Regular cardiac myocyte (primary cell): ENCODE measurements around the gene EPB41L4A. TPM values are rescaled to one million over a fixed set of nuclear protein-coding genes. Genes with fewer than 3 reads are reported as not detected.

Source experiments
- total RNA-seq: library from RNA; depleted of rRNA; stranded (reverse); fragments of >200 nt; gene quantifications from 2 replicates; pipeline ENCODE4 v1.2.3, GENCODE V29; 2014

EPB41L4A gene, protein sequence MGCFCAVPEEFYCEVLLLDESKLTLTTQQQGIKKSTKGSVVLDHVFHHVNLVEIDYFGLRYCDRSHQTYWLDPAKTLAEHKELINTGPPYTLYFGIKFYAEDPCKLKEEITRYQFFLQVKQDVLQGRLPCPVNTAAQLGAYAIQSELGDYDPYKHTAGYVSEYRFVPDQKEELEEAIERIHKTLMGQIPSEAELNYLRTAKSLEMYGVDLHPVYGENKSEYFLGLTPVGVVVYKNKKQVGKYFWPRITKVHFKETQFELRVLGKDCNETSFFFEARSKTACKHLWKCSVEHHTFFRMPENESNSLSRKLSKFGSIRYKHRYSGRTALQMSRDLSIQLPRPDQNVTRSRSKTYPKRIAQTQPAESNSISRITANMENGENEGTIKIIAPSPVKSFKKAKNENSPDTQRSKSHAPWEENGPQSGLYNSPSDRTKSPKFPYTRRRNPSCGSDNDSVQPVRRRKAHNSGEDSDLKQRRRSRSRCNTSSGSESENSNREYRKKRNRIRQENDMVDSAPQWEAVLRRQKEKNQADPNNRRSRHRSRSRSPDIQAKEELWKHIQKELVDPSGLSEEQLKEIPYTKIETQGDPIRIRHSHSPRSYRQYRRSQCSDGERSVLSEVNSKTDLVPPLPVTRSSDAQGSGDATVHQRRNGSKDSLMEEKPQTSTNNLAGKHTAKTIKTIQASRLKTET
- total RNA-seq: 1.5 and 4.2 TPM in 2 replicates

DNA sequence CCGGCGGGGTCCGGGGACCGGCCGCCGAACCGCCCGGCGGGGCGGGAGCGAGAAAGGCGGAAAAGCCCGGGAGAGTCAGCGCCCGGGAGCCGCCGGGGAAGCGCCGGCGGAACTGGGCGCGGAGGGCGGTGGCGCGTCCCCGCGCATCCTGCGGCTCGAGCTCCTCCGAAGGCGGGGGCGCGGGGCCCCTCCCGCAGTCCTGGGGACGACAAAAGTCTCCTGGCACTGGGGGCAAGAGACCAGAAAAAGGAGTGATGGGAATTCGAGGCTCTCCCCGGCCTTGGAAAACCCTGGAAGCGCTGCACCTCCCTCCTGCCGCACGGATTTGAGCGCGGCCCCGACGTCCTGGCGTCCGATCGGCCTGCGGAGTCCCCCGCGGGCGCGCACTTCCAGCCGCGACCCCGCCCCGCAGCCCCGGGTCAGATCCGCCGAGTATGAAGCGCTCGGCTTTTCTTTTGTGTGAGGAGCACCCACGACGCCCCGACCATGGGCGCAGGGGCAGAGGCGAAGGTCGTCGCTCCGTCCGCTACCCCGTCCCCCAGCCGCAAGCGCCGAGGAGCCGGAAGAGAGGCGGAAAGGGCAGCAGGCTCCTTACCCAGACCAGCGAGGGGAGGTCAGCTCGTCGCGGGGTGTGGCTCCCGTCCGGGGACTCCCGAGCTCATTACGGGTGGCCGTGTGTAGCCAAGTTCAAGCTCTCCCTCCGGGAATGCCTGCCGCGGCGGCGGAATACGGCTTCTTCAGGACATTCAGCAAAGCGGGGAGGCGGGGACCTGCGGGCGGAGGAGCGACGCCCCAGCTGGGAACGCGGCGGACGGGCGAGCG, at the start of gene EPB41L4A:
EPB41L4A (minus strand) TSS at position 114 of the 822 bp plus-strand sequence. CDS start 238 bp downstream, outside the sequence.

